Prostate gland (tissue), 2 donors: ENCODE data around the gene MAFB.

ENCODE experiments used
- POLR2AphosphoS5 ChIP-seq: sonication (generic); formaldehyde crosslinking; IDR thresholded peaks from one replicate; pipeline ENCODE4 v1.6.1; 2017; ENCODE audit warnings: antibody characterized with exemption
- TF ChIP-seq, protein P1 (sequence below), 4 experiments: fragments of 200-600 bp in 2 of 4; fragments of 450-650 bp in 2 of 4; sonication (generic) in 2 of 4; IDR thresholded peaks; 1 replicate in 3 of 4; 2 replicates in 1 of 4; pipeline ENCODE4 v1.5.1; 2016 to 2019; ENCODE audit warnings: antibody characterized with exemption in 4 of 4, mild to moderate bottlenecking in 2 of 4, moderate library complexity in 2 of 4

DNA sequence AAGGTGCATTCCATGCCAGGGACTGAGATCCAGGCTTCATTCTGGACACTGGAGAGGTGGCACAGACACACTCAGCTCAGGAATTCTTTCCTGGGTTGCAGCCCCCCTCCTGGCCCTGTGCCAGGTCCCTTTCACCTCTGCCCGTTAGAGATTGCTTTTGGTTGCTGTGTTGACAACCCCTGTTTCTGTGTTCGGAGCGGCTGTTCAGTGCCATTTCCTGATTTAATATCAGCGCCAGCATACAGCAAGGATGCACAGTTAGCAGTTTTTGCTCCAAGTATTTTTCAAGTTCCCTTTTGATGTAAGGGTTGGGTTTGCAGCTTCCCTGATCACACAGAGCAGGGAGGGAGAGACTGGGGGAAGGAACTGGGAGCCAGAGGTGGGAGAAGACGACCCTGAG is 8.5 kb upstream of the MAFB start:
- no peak for TF ChIP-seq POLR2AphosphoS5
- TF ChIP-seq, protein P1, sequence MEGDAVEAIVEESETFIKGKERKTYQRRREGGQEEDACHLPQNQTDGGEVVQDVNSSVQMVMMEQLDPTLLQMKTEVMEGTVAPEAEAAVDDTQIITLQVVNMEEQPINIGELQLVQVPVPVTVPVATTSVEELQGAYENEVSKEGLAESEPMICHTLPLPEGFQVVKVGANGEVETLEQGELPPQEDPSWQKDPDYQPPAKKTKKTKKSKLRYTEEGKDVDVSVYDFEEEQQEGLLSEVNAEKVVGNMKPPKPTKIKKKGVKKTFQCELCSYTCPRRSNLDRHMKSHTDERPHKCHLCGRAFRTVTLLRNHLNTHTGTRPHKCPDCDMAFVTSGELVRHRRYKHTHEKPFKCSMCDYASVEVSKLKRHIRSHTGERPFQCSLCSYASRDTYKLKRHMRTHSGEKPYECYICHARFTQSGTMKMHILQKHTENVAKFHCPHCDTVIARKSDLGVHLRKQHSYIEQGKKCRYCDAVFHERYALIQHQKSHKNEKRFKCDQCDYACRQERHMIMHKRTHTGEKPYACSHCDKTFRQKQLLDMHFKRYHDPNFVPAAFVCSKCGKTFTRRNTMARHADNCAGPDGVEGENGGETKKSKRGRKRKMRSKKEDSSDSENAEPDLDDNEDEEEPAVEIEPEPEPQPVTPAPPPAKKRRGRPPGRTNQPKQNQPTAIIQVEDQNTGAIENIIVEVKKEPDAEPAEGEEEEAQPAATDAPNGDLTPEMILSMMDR (IDR thresholded peaks at IDR 0.05) = no peak
